ENCODE measurements around the gene UHRF1.
"Not testable (repeated sequence)": the region's sequence is repeated elsewhere in the genome, so short reads cannot be mapped to it uniquely, and the experiment has no call there.

Gene UHRF1

GRCh38 chr19:4930664-4931063 lies 21.4 kb downstream of the UHRF1 start:
- DNase-seq (ENCODE audit: insufficient read length, low spot score) (no peak), FAIRE-seq (no peak)

- DNase-seq (ENCODE audit: insufficient read length, low spot score) (no peak), FAIRE-seq (no peak)
Measured at GRCh38 chr19:4932711-4933110, 23.4 kb downstream of the UHRF1 start.

- DNase-seq (ENCODE audit: insufficient read length, low spot score) (no peak), FAIRE-seq (no peak)
Measured at GRCh38 chr19:4933528-4933927, 24.2 kb downstream of the UHRF1 start.

GRCh38 chr19:4935444-4935843 lies 26.1 kb downstream of the UHRF1 start:
- no peak for DNase-seq (ENCODE audit: insufficient read length, low spot score)
- no peak for FAIRE-seq

GRCh38 chr19:4937060-4937459 lies 27.8 kb downstream of the UHRF1 start:
- no peak for DNase-seq (ENCODE audit: insufficient read length, low spot score)
- FAIRE-seq, result no peak

- FAIRE-seq, result not testable (repeated sequence)
Measured at GRCh38 chr19:4938461-4938860, 29.2 kb downstream of the UHRF1 start.

GRCh38 chr19:4939466-4939865 lies 30.2 kb downstream of the UHRF1 start:
- no peak for FAIRE-seq
- no peak for DNase-seq (ENCODE audit: insufficient read length, low spot score)

More at GRCh38 chr19:4938461-4938860, 29.2 kb downstream of the UHRF1 start:
- DNase-seq (ENCODE audit: insufficient read length, low spot score), result not testable (repeated sequence)

- FAIRE-seq, result not testable (repeated sequence)
Measured at GRCh38 chr19:4941638-4942169, 32.4 kb downstream of the UHRF1 start.

GRCh38 chr19:4950650-4951049 lies 41.3 kb downstream of the UHRF1 start:
- not testable (repeated sequence) for DNase-seq (ENCODE audit: insufficient read length, low spot score); FAIRE-seq

More at GRCh38 chr19:4941638-4942169, 32.4 kb downstream of the UHRF1 start:
- DNase-seq (ENCODE audit: insufficient read length, low spot score), result not testable (repeated sequence)

- DNase-seq (ENCODE audit: insufficient read length, low spot score) (no peak), FAIRE-seq (no peak)
Measured at GRCh38 chr19:4951656-4952055, 42.4 kb downstream of the UHRF1 start.

- FAIRE-seq, result no peak
Measured at GRCh38 chr19:4952945-4953344, 43.6 kb downstream of the UHRF1 start.

GRCh38 chr19:4954320-4955149 lies 45.2 kb downstream of the UHRF1 start:
- not testable (repeated sequence) for FAIRE-seq

More at GRCh38 chr19:4952945-4953344, 43.6 kb downstream of the UHRF1 start:
- no peak for DNase-seq (ENCODE audit: insufficient read length, low spot score)

GRCh38 chr19:4955274-4955673 lies 46.0 kb downstream of the UHRF1 start:
- DNase-seq (ENCODE audit: insufficient read length, low spot score) (no peak), FAIRE-seq (no peak)

More at GRCh38 chr19:4954320-4955149, 45.2 kb downstream of the UHRF1 start:
- not testable (repeated sequence) for DNase-seq (ENCODE audit: insufficient read length, low spot score)

- no peak for DNase-seq (ENCODE audit: insufficient read length, low spot score)
- FAIRE-seq, result no peak
Measured at GRCh38 chr19:4957981-4958380, 48.7 kb downstream of the UHRF1 start.

- DNase-seq (ENCODE audit: insufficient read length, low spot score), result no peak
Measured at GRCh38 chr19:4962085-4962619, 52.9 kb downstream of the UHRF1 start.

GRCh38 chr19:4965061-4965460 lies 55.8 kb downstream of the UHRF1 start:
- FAIRE-seq, result no peak
- no peak for DNase-seq (ENCODE audit: insufficient read length, low spot score)

More at GRCh38 chr19:4962085-4962619, 52.9 kb downstream of the UHRF1 start:
- no peak for FAIRE-seq

- FAIRE-seq (no peak), DNase-seq (ENCODE audit: insufficient read length, low spot score) (no peak)
Measured at GRCh38 chr19:4966591-4966990, 57.3 kb downstream of the UHRF1 start.

- FAIRE-seq (no peak), DNase-seq (ENCODE audit: insufficient read length, low spot score) (no peak)
Measured at GRCh38 chr19:4967738-4968461, 58.6 kb downstream of the UHRF1 start.

- DNase-seq (ENCODE audit: insufficient read length, low spot score), result peak; percentile 98
- peak; percentile 94 for FAIRE-seq
Measured at GRCh38 chr19:4968462-4969291, 59.4 kb downstream of the UHRF1 start, which contains the start of gene KDM4B. Gene KDM4B, plus strand, starts transcription at chr19:4969113. Its CDS starts 63,778 bp downstream, at chr19:5032891.

- DNase-seq (ENCODE audit: insufficient read length, low spot score), result no peak
- FAIRE-seq, result no peak
Measured at GRCh38 chr19:4969292-4969771, 60.0 kb downstream of the UHRF1 start.
